Panc1 (cell line): ENCODE data around the gene GOPC. TPM values are rescaled to one million over a fixed set of nuclear protein-coding genes. Genes with fewer than 3 reads are reported as not detected.
A peak's percentile ranks its signal among the peaks of the same experiment; 100 is the strongest.

Source experiments
- ATAC-seq: fragments of 200-7000 bp; cut with Tn5 transposase; 2 replicates; pipeline ENCODE4 v1.9.1; 2020; ENCODE audit warnings: mild to moderate bottlenecking, moderate library complexity
- BruUV-seq: library from RNA; stranded (reverse); fragments of 400-500 nt; replicated peaks from 2 replicates; lab custom pipeline; 2021; lab: Mats Ljungman, UMichigan
- CTCF ChIA-PET: fragments of 300-600 bp; sonication (Branson Sonifier 250); formaldehyde crosslinking; loops from one replicate; lab custom pipeline; 2022; ENCODE audit warnings: antibody characterized with exemption; lab: Charles Lee
- POLR2A ChIA-PET: fragments of 300-600 bp; sonication (Branson Sonifier 250); formaldehyde crosslinking; loops from one replicate; lab custom pipeline; 2022; ENCODE audit warnings: antibody characterized with exemption; lab: Charles Lee
- DNase-seq: peaks from one replicate; pipeline ENCODE4 v3.0.0-alpha.2; 2010; ENCODE audit warnings: low read depth, low spot score
- H3K27ac ChIP-seq: 2 replicates; pipeline ENCODE4 v1.5.1; 2011; ENCODE audit warnings: mild to moderate bottlenecking, low read length, inconsistent platforms
- H3K27me3 ChIP-seq: fragments of 200-500 bp; sonication (Bioruptor generic); 2 replicates; pipeline ENCODE4 v1.6.0; 2014; ENCODE audit warnings: low read length, inconsistent platforms; ENCODE audit not compliant: control insufficient read depth, insufficient read depth
- H3K36me3 ChIP-seq: fragments of 200-500 bp; sonication (Bioruptor generic); 2 replicates; pipeline ENCODE4 v1.5.1; 2014; ENCODE audit warnings: inconsistent platforms, mild to moderate bottlenecking, low read length, moderate library complexity; ENCODE audit not compliant: control insufficient read depth, insufficient read depth
- H3K4me1 ChIP-seq: 2 replicates; pipeline ENCODE4 v1.5.1; 2011; ENCODE audit warnings: inconsistent platforms, mild to moderate bottlenecking, low read length, moderate library complexity; ENCODE audit not compliant: control insufficient read depth, insufficient read depth
- H3K4me3 ChIP-seq, 2 experiments: 2 replicates each; pipeline ENCODE4 v1.5.1; 2011 to 2012; ENCODE audit warnings: low read depth in 2 of 2, low read length in 2 of 2, mild to moderate bottlenecking in 2 of 2, inconsistent platforms in 1 of 2, moderate library complexity in 1 of 2
- H3K9me3 ChIP-seq: fragments of 200-500 bp; sonication (Bioruptor generic); 2 replicates; pipeline ENCODE4 v1.5.1; 2014; ENCODE audit warnings: low read depth, mild to moderate bottlenecking, inconsistent platforms, low read length, moderate library complexity; ENCODE audit not compliant: control insufficient read depth, insufficient read depth
- POLR2AphosphoS5 ChIP-seq: IDR thresholded peaks from 2 replicates; pipeline ENCODE4 v1.6.1; 2012; ENCODE audit warnings: mild to moderate bottlenecking, low read depth, low read length, moderate library complexity
- SIN3A ChIP-seq: IDR thresholded peaks from 2 replicates; pipeline ENCODE4 v1.6.1; 2012; ENCODE audit warnings: low read depth, mild to moderate bottlenecking, low read length, moderate library complexity, borderline replicate concordance; ENCODE audit not compliant: insufficient read depth
- TCF7L2 ChIP-seq: IDR thresholded peaks from 2 replicates; pipeline ENCODE4 v1.6.1; 2011; ENCODE audit warnings: mild to moderate bottlenecking, low read depth, low read length, inconsistent platforms
- in situ Hi-C: cut with HindIII; loops from 2 replicates; pipeline ENCODE4 v1.10.0; 2016; ENCODE audit warnings: low sequenced_read_pairs, low pct_unique_long_range_greater_than_20kb
- intact Hi-C: fragments of 100-400 bp; cut with micrococcal nuclease; formaldehyde crosslinking; loops from one replicate; pipeline ENCODE4 v1.10.0; 2022; ENCODE audit not compliant: unreplicated experiment
- total RNA-seq: library from RNA; stranded (reverse); gene quantifications from one replicate; pipeline ENCODE4 v1.2.1, GENCODE V29; 2021; ENCODE audit not compliant: unreplicated experiment
- TF ChIP-seq, protein P1 (sequence below), 2 experiments: IDR thresholded peaks; 2 replicates each; pipeline ENCODE4 v1.6.1; 2011 to 2012; ENCODE audit warnings: low read depth in 2 of 2, control low read depth in 1 of 2, low read length in 1 of 2, mild to moderate bottlenecking in 1 of 2, moderate library complexity in 1 of 2; ENCODE audit not compliant: insufficient read depth in 1 of 2
- TF ChIP-seq, protein P2 (sequence below): fragments of 450-650 bp; IDR thresholded peaks from 2 replicates; pipeline ENCODE4 v1.5.1; 2017; ENCODE audit warnings: mild to moderate bottlenecking

GOPC gene
- total RNA-seq, 1 experiment from 2014 or later: 32.2 TPM

DNA sequence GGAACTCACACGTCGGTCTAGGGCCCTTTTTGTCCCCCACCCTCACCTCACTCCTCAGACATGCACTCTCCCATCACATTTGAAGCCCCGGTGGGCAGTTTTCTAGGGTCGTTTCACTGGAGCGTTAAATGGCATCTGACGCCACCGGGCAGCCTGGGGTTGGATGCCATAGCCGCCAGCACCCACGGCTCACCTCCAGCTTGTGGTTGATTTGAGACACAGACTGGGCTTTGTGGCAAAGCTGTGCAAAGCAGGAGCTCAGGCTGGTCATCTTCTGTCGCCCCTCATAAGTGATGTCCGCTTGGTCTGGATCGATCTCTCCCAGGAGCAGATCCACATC, 530 bp downstream of the GOPC start:
- in situ Hi-C loops: no loop called here

DNA sequence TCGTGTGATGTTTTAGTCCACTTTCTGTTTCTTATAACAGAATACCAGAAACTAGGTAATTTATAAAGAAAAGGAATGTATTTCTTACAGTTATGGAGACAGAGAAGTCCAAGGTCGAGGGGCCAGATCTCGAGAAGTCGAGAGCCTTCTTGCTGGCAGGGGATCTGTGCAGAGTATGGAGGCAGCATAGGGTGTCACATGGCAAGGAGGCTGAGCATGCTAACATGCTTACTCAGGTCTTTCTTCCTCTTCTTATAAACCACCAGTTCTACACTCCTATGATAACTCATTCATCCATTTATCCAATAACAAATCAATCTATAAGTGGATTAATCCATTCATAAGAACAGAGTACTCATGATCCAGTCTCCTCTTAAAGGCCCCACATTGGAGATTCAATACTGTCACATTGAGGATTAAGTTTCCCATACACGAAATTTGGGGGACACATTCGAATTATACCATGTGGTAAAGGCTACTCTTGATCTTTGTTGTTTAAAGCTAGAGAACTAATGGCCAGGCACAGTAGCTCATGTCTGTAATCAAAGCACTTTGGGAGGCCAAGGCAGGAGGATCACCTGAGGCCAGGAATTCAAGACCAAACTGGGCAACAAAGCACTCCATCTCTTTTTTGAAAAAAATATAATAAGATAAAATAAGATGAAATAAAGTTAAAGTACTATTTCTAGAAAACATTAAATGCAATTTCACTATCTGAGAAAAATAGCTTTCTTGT, 2.1 kb downstream of the GOPC start:
- CTCF ChIA-PET: no interaction called here
- in situ Hi-C loops: no loop called here
- Histone ChIP-seq H3K36me3 (no peaks in the 10 kb centered on the region; the same call in 1 of the 2 replicates), H3K9me3 (peaks cover 8% of the 10 kb centered on the region; the same call in 1 of the 2 replicates), H3K27me3 (no peaks in the 10 kb centered on the region), H3K4me3 (peak overlapping the region; percentile 71 to 89), H3K4me1 (peaks cover 21% of the 10 kb centered on the region), H3K27ac (peak overlapping the region; percentile 60)
- intact Hi-C loops: no loop called here
- no peak for TF ChIP-seq POLR2AphosphoS5
- no peak for TF ChIP-seq TCF7L2
- TF ChIP-seq, protein P1, sequence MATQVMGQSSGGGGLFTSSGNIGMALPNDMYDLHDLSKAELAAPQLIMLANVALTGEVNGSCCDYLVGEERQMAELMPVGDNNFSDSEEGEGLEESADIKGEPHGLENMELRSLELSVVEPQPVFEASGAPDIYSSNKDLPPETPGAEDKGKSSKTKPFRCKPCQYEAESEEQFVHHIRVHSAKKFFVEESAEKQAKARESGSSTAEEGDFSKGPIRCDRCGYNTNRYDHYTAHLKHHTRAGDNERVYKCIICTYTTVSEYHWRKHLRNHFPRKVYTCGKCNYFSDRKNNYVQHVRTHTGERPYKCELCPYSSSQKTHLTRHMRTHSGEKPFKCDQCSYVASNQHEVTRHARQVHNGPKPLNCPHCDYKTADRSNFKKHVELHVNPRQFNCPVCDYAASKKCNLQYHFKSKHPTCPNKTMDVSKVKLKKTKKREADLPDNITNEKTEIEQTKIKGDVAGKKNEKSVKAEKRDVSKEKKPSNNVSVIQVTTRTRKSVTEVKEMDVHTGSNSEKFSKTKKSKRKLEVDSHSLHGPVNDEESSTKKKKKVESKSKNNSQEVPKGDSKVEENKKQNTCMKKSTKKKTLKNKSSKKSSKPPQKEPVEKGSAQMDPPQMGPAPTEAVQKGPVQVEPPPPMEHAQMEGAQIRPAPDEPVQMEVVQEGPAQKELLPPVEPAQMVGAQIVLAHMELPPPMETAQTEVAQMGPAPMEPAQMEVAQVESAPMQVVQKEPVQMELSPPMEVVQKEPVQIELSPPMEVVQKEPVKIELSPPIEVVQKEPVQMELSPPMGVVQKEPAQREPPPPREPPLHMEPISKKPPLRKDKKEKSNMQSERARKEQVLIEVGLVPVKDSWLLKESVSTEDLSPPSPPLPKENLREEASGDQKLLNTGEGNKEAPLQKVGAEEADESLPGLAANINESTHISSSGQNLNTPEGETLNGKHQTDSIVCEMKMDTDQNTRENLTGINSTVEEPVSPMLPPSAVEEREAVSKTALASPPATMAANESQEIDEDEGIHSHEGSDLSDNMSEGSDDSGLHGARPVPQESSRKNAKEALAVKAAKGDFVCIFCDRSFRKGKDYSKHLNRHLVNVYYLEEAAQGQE (IDR thresholded peaks at IDR 0.05; ENCODE audit: insufficient read depth in 1 of 2, low read depth in 2 of 2, low read length in 1 of 2): no peak
- no peak for TF ChIP-seq SIN3A
- TF ChIP-seq, protein P2, sequence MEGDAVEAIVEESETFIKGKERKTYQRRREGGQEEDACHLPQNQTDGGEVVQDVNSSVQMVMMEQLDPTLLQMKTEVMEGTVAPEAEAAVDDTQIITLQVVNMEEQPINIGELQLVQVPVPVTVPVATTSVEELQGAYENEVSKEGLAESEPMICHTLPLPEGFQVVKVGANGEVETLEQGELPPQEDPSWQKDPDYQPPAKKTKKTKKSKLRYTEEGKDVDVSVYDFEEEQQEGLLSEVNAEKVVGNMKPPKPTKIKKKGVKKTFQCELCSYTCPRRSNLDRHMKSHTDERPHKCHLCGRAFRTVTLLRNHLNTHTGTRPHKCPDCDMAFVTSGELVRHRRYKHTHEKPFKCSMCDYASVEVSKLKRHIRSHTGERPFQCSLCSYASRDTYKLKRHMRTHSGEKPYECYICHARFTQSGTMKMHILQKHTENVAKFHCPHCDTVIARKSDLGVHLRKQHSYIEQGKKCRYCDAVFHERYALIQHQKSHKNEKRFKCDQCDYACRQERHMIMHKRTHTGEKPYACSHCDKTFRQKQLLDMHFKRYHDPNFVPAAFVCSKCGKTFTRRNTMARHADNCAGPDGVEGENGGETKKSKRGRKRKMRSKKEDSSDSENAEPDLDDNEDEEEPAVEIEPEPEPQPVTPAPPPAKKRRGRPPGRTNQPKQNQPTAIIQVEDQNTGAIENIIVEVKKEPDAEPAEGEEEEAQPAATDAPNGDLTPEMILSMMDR: no peak
- BruUV-seq: TSS peak; percentile 34
- POLR2A ChIA-PET: no interaction called here
- no peak for ATAC-seq
- DNase-seq: no peak

More for the DNA sequence above, 530 bp downstream of the GOPC start:
- DNase-seq (no peak), ATAC-seq (peak; percentile 32)
- H3K4me3 ChIP-seq: peak overlapping the region; percentile 71 to 89
- ChIA-PET CTCF (no interaction called here), POLR2A (no interaction called here)
- no TSS peak for BruUV-seq
- H3K27ac ChIP-seq: peak overlapping the region; percentile 98
- peaks cover 21% of the 10 kb centered on the region for H3K4me1 ChIP-seq
- peaks cover 8% of the 10 kb centered on the region; the same call in 1 of the 2 replicates for H3K9me3 ChIP-seq
- TF ChIP-seq, protein P1 (IDR thresholded peaks at IDR 0.05; ENCODE audit: insufficient read depth in 1 of 2, low read depth in 2 of 2, low read length in 1 of 2): no peak
- TF ChIP-seq POLR2AphosphoS5 (no peak), TCF7L2 (no peak), SIN3A (no peak)
- TF ChIP-seq, protein P2: no peak
- intact Hi-C loops: no loop called here
- no peaks in the 10 kb centered on the region; the same call in 1 of the 2 replicates for H3K36me3 ChIP-seq
- no peaks in the 10 kb centered on the region for H3K27me3 ChIP-seq
